ENCODE measurements around the gene AMELX. TPM values are rescaled to one million over a fixed set of nuclear protein-coding genes. Genes with fewer than 3 reads are reported as not detected.
A peak's percentile ranks its signal among the peaks of the same experiment; 100 is the strongest.

The AMELX gene
- total RNA-seq, 4 donors from 2014 or later = not detected

DNA sequence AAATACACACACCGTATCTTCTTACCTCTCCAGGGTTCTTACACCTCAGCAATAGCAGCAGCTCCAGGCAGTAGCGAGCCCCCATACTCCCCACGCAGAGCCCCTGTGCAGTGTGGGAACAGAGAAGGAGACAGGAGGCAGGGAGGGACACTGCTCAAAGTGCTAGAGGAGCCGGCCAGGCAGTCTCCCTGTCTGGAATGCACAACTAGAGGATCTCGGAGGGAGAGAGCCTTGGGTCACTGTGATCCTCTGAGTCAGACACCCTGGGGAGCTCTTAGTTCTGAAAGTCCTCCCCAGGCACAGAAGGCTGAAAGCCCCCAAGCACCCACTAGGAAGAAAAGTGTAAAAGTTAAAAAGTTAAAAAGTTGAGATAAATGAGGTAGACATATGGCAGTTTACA, 16.0 kb downstream of the AMELX start:
- Histone ChIP-seq H3K4me1 (no peaks in the 10 kb centered on the region), H3K4me3 (no peak overlapping the region), H3K36me3 (no peaks in the 10 kb centered on the region), H3K27ac (no peak overlapping the region), H3K9me3 (no peaks in the 10 kb centered on the region), H3K27me3 (no peaks in the 10 kb centered on the region)
- intact Hi-C loops (cut with DNase I; ENCODE audit: low total_unique reads) (no loop called here), in situ Hi-C loops (cut with MboI; ENCODE audit: low pct_ligation_motif_present in 1 of 4, low pct_unique_long_range_greater_than_20kb in 1 of 4, low sequenced_read_pairs in 3 of 4) (no loop called here)
- no peak for DNase-seq
- 79% methylated on average over 5 of the region's 5 CpGs; no CpG with 5 or more reads in 1 of the 2 donors for WGBS, 2 donors (ENCODE audit: low coverage in 1 of 2)
- TF ChIP-seq CTCF (IDR thresholded peaks at IDR 0.05) (no peak), EP300 (IDR thresholded peaks at IDR 0.05; ENCODE audit: low read depth) (no peak), POLR2A (IDR thresholded peaks at IDR 0.05) (no peak), POLR2AphosphoS5 (IDR thresholded peaks at IDR 0.05) (no peak)

DNA sequence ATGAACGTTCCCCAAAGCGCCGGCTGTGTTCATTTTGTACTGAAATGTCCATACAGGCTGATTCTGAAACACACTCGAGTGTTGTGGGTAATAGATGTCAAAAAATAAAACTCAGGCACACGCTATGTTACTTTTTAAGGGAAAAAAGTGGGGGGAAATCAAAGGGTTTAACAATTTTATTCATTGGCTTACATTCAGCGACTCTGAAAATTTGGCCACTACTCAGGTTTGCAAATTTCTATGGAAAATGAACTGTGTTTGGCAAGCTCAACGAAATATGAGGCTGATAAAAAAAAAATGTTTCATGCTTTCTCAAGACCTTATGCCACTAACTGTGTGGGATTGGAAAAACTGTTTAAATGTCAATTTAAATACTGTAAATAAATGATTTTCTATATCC, 18.5 kb downstream of the AMELX start:
- TF ChIP-seq CTCF (IDR thresholded peaks at IDR 0.05) (no peak), EP300 (IDR thresholded peaks at IDR 0.05; ENCODE audit: low read depth) (no peak), POLR2A (IDR thresholded peaks at IDR 0.05) (no peak), POLR2AphosphoS5 (IDR thresholded peaks at IDR 0.05) (no peak)
- Histone ChIP-seq H3K27ac (no peak overlapping the region), H3K4me3 (no peak overlapping the region), H3K4me1 (no peaks in the 10 kb centered on the region), H3K36me3 (no peaks in the 10 kb centered on the region), H3K27me3 (no peaks in the 10 kb centered on the region), H3K9me3 (no peaks in the 10 kb centered on the region)
- DNase-seq = no peak
- intact Hi-C loops (cut with DNase I; ENCODE audit: low total_unique reads) (no loop called here), in situ Hi-C loops (cut with MboI; ENCODE audit: low pct_ligation_motif_present in 1 of 4, low pct_unique_long_range_greater_than_20kb in 1 of 4, low sequenced_read_pairs in 3 of 4) (no loop called here)
- WGBS, 2 donors (ENCODE audit: low coverage in 1 of 2) = 68 to 79% methylated on average over 3 to 7 of the region's 7 CpGs

GRCh38 chrX:11319806-11320520, 26.8 kb downstream of the AMELX start:
- intact Hi-C loops (cut with DNase I; ENCODE audit: low total_unique reads) (loop anchor here (5.0 kb wide), 1 partner anchor 1437 kb away; no protein-coding TSS in a partner anchor), in situ Hi-C loops (cut with MboI; ENCODE audit: low pct_ligation_motif_present in 1 of 4, low pct_unique_long_range_greater_than_20kb in 1 of 4, low sequenced_read_pairs in 3 of 4) (no loop called here)
- no peak for TF ChIP-seq POLR2A (IDR thresholded peaks at IDR 0.05)
- TF ChIP-seq POLR2AphosphoS5 (IDR thresholded peaks at IDR 0.05) = peak in 1 of 3 donors; percentile 9
- Histone ChIP-seq H3K9me3 (no peaks in the 10 kb centered on the region), H3K27me3 (no peaks in the 10 kb centered on the region), H3K4me3 (no peak overlapping the region), H3K27ac (peak overlapping the region in 2 of 4 donors; percentile 28 to 35), H3K4me1 (no peaks in the 10 kb centered on the region), H3K36me3 (no peaks in the 10 kb centered on the region)
- WGBS, 2 donors (ENCODE audit: low coverage in 1 of 2) = 75 to 88% methylated on average over 1 to 7 of the region's 7 CpGs
- no peak for DNase-seq

DNA sequence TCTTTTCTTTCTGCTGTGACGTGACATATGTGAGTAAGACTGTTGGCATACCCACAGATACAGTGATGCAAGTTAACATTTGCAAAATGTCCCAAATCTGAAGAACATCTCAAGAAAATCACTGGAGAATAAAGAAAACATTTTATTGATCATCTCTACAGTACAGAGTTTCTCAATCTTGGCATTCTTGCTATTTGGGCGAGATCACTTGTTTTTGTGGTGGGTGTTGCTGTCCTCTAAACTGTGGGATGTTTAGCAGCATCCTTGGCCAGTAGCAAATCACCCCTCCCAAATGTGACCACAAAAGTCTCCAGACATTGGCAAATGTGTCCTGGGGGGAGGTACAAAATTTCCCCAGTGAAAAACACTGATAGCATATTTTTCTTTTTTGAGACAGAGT, 28.8 kb downstream of the AMELX start:
- Histone ChIP-seq H3K9me3 (no peaks in the 10 kb centered on the region), H3K27ac (no peak overlapping the region), H3K36me3 (no peaks in the 10 kb centered on the region), H3K4me3 (no peak overlapping the region), H3K27me3 (no peaks in the 10 kb centered on the region), H3K4me1 (no peaks in the 10 kb centered on the region)
- in situ Hi-C loops (cut with MboI; ENCODE audit: low pct_ligation_motif_present in 1 of 4, low pct_unique_long_range_greater_than_20kb in 1 of 4, low sequenced_read_pairs in 3 of 4) = no loop called here
- intact Hi-C loops (cut with DNase I; ENCODE audit: low total_unique reads) = loop anchor here (5.0 kb wide), 1 partner anchor 1435 kb away; no protein-coding TSS in a partner anchor
- no peak for DNase-seq
- TF ChIP-seq POLR2A (IDR thresholded peaks at IDR 0.05) (no peak), POLR2AphosphoS5 (IDR thresholded peaks at IDR 0.05) (no peak), EP300 (IDR thresholded peaks at IDR 0.05; ENCODE audit: low read depth) (no peak), CTCF (IDR thresholded peaks at IDR 0.05) (no peak)
- WGBS, 2 donors (ENCODE audit: low coverage in 1 of 2) = 75 to 100% methylated on average over 1 to 2 of the region's 2 CpGs
